Type B pancreatic cell (in vitro differentiated cells): Measurements from ENCODE around the gene LST1. TPM values are rescaled to one million over a fixed set of nuclear protein-coding genes. Genes with fewer than 3 reads are reported as not detected.
"Not testable (repeated sequence)": the region's sequence is repeated elsewhere in the genome, so short reads cannot be mapped to it uniquely, and the experiment has no call there.

Experiments used
- DNase-seq: peaks from one replicate; pipeline ENCODE4 v3.0.0; 2021; ENCODE audit warnings: mixed read lengths; ENCODE audit not compliant: unreplicated experiment; ENCODE audit errors: extremely low spot score
- H3K27ac Mint-ChIP-seq: 2 replicates; pipeline ENCODE4 v1.8.0; 2021; ENCODE audit warnings: mild to moderate bottlenecking, mixed read lengths
- H3K27me3 Mint-ChIP-seq: 2 replicates; pipeline ENCODE4 v1.8.0; 2021; ENCODE audit warnings: mixed read lengths
- H3K36me3 Mint-ChIP-seq: 2 replicates; pipeline ENCODE4 v1.8.0; 2021; ENCODE audit warnings: mixed read lengths
- H3K4me1 Mint-ChIP-seq: one replicate; pipeline ENCODE4 v1.8.0; 2021; ENCODE audit warnings: mixed read lengths; ENCODE audit not compliant: unreplicated experiment
- H3K4me3 Mint-ChIP-seq: 2 replicates; pipeline ENCODE4 v1.8.0; 2021; ENCODE audit warnings: mild to moderate bottlenecking, mixed read lengths
- H3K9me3 Mint-ChIP-seq: 2 replicates; pipeline ENCODE4 v1.8.0; 2021; ENCODE audit warnings: mixed read lengths
- total RNA-seq: library from RNA; stranded (reverse); gene quantifications from 2 replicates; pipeline ENCODE4 v1.2.1, GENCODE V29; 2021; ENCODE audit warnings: low replicate concordance
- TF ChIP-seq, protein P1 (sequence below): fragments of 200-600 bp; sonication (generic); conservative IDR thresholded peaks from 2 replicates; pipeline ENCODE4 v1.5.0; 2021; ENCODE audit warnings: antibody characterized with exemption, mild to moderate bottlenecking

LST1 gene
- total RNA-seq, 1 donor from 2014 or later = not detected

DNA sequence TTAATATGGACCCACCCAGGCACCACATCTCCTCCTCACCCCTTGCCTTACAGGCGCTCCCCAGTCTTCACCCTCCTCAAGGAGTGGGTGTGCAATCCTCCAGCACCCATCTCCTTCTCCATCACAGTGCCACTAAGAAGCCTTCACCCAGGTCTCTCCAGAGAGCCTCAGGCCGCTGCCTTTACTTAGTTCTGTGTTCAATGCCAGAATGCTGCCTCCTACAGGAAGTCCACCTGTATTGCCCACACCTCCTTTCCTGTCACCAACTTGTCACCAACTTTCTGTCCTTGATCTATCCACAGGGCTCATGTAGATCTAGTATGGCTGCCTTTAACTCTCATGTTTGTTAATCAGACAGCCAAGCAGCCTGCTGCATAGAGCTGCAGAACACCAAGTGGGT lies 586 bp upstream of the LST1 start:
- Mint-ChIP-seq H3K27ac (no peak overlapping the region), H3K27me3 (peaks cover 35% of the 10 kb centered on the region), H3K4me3 (no peak overlapping the region), H3K9me3 (no peaks in the 10 kb centered on the region), H3K36me3 (no peaks in the 10 kb centered on the region), H3K4me1 (peaks cover 7% of the 10 kb centered on the region)
- no peak for DNase-seq
- TF ChIP-seq, protein P1, sequence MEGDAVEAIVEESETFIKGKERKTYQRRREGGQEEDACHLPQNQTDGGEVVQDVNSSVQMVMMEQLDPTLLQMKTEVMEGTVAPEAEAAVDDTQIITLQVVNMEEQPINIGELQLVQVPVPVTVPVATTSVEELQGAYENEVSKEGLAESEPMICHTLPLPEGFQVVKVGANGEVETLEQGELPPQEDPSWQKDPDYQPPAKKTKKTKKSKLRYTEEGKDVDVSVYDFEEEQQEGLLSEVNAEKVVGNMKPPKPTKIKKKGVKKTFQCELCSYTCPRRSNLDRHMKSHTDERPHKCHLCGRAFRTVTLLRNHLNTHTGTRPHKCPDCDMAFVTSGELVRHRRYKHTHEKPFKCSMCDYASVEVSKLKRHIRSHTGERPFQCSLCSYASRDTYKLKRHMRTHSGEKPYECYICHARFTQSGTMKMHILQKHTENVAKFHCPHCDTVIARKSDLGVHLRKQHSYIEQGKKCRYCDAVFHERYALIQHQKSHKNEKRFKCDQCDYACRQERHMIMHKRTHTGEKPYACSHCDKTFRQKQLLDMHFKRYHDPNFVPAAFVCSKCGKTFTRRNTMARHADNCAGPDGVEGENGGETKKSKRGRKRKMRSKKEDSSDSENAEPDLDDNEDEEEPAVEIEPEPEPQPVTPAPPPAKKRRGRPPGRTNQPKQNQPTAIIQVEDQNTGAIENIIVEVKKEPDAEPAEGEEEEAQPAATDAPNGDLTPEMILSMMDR = peak; percentile 63

DNA sequence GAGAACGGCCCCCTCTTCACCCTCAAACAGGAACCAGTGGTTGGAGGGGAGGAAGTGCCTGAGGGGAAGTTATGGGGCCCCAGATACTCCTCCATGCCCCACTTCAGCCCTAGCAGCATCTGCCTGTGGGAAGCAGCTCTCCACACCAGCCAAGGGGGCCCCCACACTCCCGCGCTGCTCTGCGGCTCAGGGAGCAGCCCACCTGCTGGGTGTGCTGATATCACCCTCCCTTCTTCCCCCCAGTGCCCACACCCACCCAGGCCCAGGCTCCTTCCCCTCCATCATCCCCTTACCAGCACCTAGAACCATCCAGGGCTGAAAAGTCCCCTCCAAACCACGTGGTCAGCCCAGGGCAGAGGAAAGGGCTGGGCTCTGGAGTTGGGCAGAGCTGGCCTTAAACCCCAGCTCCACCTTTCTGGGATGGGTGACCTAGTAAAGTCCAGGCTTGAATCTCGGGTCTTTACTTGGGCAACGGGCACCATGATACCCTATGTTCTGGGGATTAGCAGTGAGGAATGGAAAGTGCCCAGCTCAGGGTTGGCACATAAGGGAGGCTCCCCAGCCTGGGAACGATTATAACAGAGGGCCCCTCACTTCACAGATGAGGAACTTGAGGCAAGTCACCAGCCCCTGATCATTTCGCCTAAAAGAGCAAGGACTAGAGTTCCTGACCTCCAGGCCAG lies 663 bp downstream of the LST1 start:
- Mint-ChIP-seq H3K4me1 (no peaks in the 10 kb centered on the region), H3K9me3 (no peaks in the 10 kb centered on the region), H3K27me3 (peaks cover 26% of the 10 kb centered on the region), H3K36me3 (no peaks in the 10 kb centered on the region), H3K4me3 (no peak overlapping the region), H3K27ac (no peak overlapping the region)
- TF ChIP-seq, protein P1 = no peak
- DNase-seq = no peak

DNA sequence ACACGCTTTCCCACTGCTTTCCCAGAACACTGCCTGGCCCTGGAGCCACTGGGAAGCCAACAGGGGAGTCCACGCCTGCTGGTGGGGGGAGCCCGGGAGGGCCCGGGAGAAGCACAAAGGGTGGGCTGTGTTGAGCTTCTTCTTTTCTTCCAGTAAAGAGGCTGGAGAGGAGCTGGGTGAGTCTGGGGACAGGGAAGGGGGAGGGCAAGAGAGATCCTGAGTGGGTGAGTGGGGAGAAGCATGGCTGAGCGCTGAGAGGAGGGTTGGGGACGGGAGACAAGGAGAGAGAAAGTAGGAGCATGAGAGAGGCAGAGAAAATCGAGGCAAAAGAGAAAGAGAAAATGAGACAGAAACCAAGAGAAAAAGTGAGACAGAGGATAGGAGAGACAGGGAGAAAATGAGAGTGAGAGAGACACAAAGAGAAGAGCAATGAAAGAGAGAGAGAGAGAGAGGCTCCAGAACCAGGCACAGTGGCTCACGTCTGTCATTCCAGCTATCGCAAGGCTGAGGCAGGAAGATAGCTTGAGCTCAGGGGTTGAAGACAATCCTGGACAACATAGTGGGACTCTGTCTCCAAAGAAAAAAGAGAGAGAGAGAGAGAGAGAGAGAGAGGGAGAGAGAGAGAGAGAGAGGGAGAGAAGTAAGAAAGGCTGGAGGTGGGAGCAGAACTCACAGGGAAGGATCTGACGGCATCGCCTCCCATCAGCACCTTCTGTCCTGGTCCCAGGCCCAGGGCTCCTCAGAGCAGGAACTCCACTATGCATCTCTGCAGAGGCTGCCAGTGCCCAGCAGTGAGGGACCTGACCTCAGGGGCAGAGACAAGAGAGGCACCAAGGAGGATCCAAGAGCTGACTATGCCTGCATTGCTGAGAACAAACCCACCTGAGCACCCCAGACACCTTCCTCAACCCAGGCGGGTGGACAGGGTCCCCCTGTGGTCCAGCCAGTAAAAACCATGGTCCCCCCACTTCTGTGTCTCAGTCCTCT lies 2.0 kb downstream of the LST1 start:
- Mint-ChIP-seq H3K9me3 (no peaks in the 10 kb centered on the region), H3K27me3 (peaks cover 17% of the 10 kb centered on the region), H3K27ac (peak overlapping the region; percentile 62), H3K4me1 (no peaks in the 10 kb centered on the region), H3K36me3 (no peaks in the 10 kb centered on the region), H3K4me3 (no peak overlapping the region)
- TF ChIP-seq, protein P1 = no peak
- DNase-seq = no peak

DNA sequence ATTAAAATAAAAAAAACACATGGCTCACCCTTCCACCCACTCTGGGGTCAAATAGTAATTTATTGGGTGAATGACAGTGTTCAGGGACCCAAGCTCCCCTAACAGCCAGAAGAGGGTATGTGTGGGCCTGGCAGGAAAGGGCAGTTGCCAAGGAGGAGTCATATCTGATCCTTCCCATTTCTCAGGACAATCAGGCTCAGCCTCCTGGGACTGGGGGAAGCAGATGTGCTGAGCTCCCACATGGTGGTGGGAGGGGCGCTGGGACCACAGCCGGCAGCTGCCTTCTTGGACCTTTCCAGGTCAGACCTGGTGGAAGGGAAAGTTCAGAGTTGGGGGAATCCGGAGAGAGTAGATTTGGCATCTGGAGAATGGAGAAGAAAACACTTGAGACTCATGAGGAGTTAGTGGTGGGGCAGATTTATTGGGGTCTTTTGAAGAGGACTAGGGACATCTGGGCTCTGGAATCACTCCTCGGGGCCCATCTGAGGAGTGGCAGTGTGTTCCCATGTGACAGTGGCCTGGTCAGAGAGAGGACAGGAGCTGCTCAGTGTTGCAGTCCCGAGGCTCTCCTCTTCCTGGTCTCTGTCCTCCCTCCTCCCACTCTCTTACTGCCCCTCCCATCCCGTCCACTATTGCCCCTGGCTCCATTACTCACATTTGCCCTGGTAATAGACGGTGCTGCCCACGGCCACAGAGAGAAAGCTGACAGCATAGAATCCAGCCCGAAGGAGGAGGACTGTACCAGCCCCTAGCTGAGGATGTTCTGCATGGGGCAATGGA lies 3.0 kb downstream of the LST1 start:
- Mint-ChIP-seq H3K4me3 (no peak overlapping the region), H3K27ac (no peak overlapping the region), H3K4me1 (no peaks in the 10 kb centered on the region), H3K27me3 (peaks cover 14% of the 10 kb centered on the region), H3K9me3 (no peaks in the 10 kb centered on the region), H3K36me3 (no peaks in the 10 kb centered on the region)
- TF ChIP-seq, protein P1 = no peak
- DNase-seq = no peak

DNA sequence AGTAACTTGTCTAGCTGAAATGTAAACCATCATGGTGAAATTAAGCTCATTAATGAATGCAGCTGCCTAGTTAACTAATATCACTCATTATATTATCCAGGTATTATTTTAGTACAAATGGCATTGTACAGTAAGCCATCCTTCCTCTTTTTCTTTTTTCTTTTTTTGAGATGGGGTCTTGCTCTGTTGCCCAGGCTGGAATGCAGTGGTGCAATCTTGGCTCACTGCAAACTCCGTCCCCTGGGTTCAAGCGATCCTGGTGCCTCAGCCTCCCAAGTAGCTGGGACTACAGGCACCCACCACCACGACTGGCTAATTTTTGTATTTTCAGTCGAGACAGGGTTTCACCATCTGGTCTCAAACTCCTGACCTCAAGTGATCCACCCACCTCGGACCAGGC lies 4.6 kb downstream of the LST1 start:
- H3K9me3 Mint-ChIP-seq, H3K4me3 Mint-ChIP-seq, H3K27ac Mint-ChIP-seq, H3K36me3 Mint-ChIP-seq, H3K4me1 Mint-ChIP-seq, DNase-seq: not testable (repeated sequence)
- peaks cover 11% of the 10 kb centered on the region for H3K27me3 Mint-ChIP-seq
